Astrocyte (in vitro differentiated cells and primary cell): ENCODE measurements around the gene DQX1. TPM values are rescaled to one million over a fixed set of nuclear protein-coding genes. Genes with fewer than 3 reads are reported as not detected.

Experiments used
- DNase-seq: peaks from one replicate; pipeline ENCODE4 v3.0.0-alpha.2; 2010; ENCODE audit warnings: low read depth
- FAIRE-seq: peaks from 2 replicates; lab custom pipeline; 2011; peaks lifted over from hg19 to GRCh38; lab: Jason Lieb, UNC
- H2AFZ ChIP-seq: 2 replicates; pipeline ENCODE4 v1.6.0; 2012; ENCODE audit warnings: low read depth, low read length, inconsistent platforms
- H3K27ac ChIP-seq: 2 replicates; pipeline ENCODE4 v1.5.1; 2011; ENCODE audit warnings: low read depth, low read length, inconsistent platforms
- H3K27me3 ChIP-seq: 2 replicates; pipeline ENCODE4 v1.6.0; 2011; ENCODE audit warnings: low read length, inconsistent platforms; ENCODE audit not compliant: insufficient read depth
- H3K36me3 ChIP-seq: 2 replicates; pipeline ENCODE4 v1.5.1; 2011; ENCODE audit warnings: low read length, inconsistent platforms; ENCODE audit not compliant: insufficient read depth
- H3K4me1 ChIP-seq: 2 replicates; pipeline ENCODE4 v1.5.1; 2011; ENCODE audit warnings: low read length, inconsistent platforms; ENCODE audit not compliant: insufficient read depth
- H3K4me2 ChIP-seq: 2 replicates; pipeline ENCODE4 v1.6.0; 2012; ENCODE audit warnings: low read length, inconsistent platforms
- H3K4me3 ChIP-seq: 2 replicates; pipeline ENCODE4 v1.5.1; 2011; ENCODE audit warnings: low read depth, mild to moderate bottlenecking, low read length, inconsistent platforms; ENCODE audit not compliant: insufficient read depth
- H3K79me2 ChIP-seq: 2 replicates; pipeline ENCODE4 v1.6.0; 2012; ENCODE audit warnings: mild to moderate bottlenecking, low read length, inconsistent platforms; ENCODE audit not compliant: insufficient read depth
- H3K9ac ChIP-seq: 2 replicates; pipeline ENCODE4 v1.6.0; 2012; ENCODE audit warnings: mild to moderate bottlenecking, low read length, inconsistent platforms
- H3K9me3 ChIP-seq: 2 replicates; pipeline ENCODE4 v1.5.1; 2012; ENCODE audit warnings: low read depth, mild to moderate bottlenecking, low read length, inconsistent platforms; ENCODE audit not compliant: insufficient read depth
- H4K20me1 ChIP-seq: 2 replicates; pipeline ENCODE4 v1.6.0; 2012; ENCODE audit warnings: low read length, inconsistent platforms; ENCODE audit not compliant: insufficient read depth
- H3K27ac Mint-ChIP-seq: one replicate; pipeline ENCODE4 v1.8.0; 2021; ENCODE audit warnings: mild to moderate bottlenecking, mixed read lengths; ENCODE audit not compliant: unreplicated experiment
- H3K27me3 Mint-ChIP-seq: one replicate; pipeline ENCODE4 v1.8.0; 2021; ENCODE audit warnings: low read depth, mixed read lengths; ENCODE audit not compliant: unreplicated experiment
- H3K36me3 Mint-ChIP-seq: one replicate; pipeline ENCODE4 v1.8.0; 2021; ENCODE audit warnings: low read depth, mixed read lengths; ENCODE audit not compliant: unreplicated experiment
- H3K4me1 Mint-ChIP-seq: one replicate; pipeline ENCODE4 v1.8.0; 2021; ENCODE audit warnings: low read depth, mixed read lengths; ENCODE audit not compliant: unreplicated experiment
- H3K4me3 Mint-ChIP-seq: one replicate; pipeline ENCODE4 v1.8.0; 2021; ENCODE audit warnings: mild to moderate bottlenecking, moderate library complexity, mixed read lengths; ENCODE audit not compliant: unreplicated experiment
- H3K9me3 Mint-ChIP-seq: one replicate; pipeline ENCODE4 v1.8.0; 2021; ENCODE audit warnings: mild to moderate bottlenecking, mixed read lengths; ENCODE audit not compliant: unreplicated experiment
- EZH2 ChIP-seq: IDR thresholded peaks from 2 replicates; pipeline ENCODE4 v1.6.1; 2012; ENCODE audit warnings: mild to moderate bottlenecking, low read length, inconsistent platforms; ENCODE audit not compliant: insufficient read depth
- total RNA-seq: library from RNA; stranded (reverse); gene quantifications from 2 replicates; pipeline ENCODE4 v1.2.1, GENCODE V29; 2021
- TF ChIP-seq, protein P1 (sequence below): IDR thresholded peaks from 2 replicates; pipeline ENCODE4 v1.5.1; 2011; ENCODE audit warnings: low read depth, mild to moderate bottlenecking, inconsistent platforms, low read length, moderate library complexity; ENCODE audit not compliant: insufficient read depth

DQX1 gene
- total RNA-seq, 1 donor from 2014 or later, result 0.73 TPM

DNA sequence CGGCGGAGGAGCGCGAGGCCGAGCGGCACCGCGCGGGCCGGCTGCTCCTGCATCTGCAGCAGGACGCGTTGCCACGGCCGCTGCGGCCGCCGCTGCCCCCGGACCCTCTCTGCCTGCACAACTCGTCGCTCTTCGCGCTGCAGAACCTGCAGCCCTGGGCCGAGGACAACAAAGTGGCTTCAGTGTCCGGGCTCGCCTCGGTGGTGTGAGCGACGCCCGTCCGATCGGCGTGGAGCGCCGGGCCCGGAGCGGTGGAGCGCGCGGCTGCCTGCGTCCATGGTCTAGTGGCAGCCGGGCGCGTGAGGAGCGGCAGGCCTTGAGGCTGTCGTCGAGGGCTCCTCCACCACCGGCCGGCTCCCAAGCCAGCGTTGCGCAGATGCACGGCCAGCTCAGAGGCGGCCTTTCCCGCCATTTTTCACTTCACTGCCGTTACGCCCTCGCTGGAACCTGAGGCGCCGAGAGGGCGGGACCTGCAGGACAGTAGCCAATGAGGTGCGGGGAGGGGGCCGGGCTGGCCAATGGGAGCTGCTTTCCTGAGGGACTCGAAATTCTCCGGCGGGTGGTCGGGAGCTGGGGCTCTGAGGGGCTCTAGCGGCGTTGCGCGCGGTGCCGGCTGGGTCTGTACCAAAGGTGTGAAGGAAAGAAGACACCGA is 9.9 kb downstream of the DQX1 start:
- no peak for FAIRE-seq
- H3K36me3 ChIP-seq, result no peaks in the 10 kb centered on the region
- peak overlapping the region; percentile 51 for H3K4me2 ChIP-seq
- no peak overlapping the region for H3K4me3 ChIP-seq
- DNase-seq, result no peak
- H3K27me3 ChIP-seq, result peaks cover 91% of the 10 kb centered on the region
- peak overlapping the region; percentile 63 for H2AFZ ChIP-seq
- no peaks in the 10 kb centered on the region for H3K36me3 Mint-ChIP-seq
- no peak overlapping the region for H3K9ac ChIP-seq
- H3K9me3 Mint-ChIP-seq, result peaks cover 8% of the 10 kb centered on the region
- H3K9me3 ChIP-seq, result no peaks in the 10 kb centered on the region
- no peaks in the 10 kb centered on the region for H3K4me1 Mint-ChIP-seq
- no peak overlapping the region for H3K27ac Mint-ChIP-seq
- peaks cover 10% of the 10 kb centered on the region for H3K4me1 ChIP-seq
- H3K4me3 Mint-ChIP-seq, result no peak overlapping the region
- no peaks in the 10 kb centered on the region for H3K79me2 ChIP-seq
- peaks cover 76% of the 10 kb centered on the region for H3K27me3 Mint-ChIP-seq
- no peak overlapping the region for H3K27ac ChIP-seq
- TF ChIP-seq, protein P1, sequence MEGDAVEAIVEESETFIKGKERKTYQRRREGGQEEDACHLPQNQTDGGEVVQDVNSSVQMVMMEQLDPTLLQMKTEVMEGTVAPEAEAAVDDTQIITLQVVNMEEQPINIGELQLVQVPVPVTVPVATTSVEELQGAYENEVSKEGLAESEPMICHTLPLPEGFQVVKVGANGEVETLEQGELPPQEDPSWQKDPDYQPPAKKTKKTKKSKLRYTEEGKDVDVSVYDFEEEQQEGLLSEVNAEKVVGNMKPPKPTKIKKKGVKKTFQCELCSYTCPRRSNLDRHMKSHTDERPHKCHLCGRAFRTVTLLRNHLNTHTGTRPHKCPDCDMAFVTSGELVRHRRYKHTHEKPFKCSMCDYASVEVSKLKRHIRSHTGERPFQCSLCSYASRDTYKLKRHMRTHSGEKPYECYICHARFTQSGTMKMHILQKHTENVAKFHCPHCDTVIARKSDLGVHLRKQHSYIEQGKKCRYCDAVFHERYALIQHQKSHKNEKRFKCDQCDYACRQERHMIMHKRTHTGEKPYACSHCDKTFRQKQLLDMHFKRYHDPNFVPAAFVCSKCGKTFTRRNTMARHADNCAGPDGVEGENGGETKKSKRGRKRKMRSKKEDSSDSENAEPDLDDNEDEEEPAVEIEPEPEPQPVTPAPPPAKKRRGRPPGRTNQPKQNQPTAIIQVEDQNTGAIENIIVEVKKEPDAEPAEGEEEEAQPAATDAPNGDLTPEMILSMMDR, result no peak
- TF ChIP-seq EZH2, result peak; percentile 82
- H4K20me1 ChIP-seq, result peaks cover 6% of the 10 kb centered on the region

DNA sequence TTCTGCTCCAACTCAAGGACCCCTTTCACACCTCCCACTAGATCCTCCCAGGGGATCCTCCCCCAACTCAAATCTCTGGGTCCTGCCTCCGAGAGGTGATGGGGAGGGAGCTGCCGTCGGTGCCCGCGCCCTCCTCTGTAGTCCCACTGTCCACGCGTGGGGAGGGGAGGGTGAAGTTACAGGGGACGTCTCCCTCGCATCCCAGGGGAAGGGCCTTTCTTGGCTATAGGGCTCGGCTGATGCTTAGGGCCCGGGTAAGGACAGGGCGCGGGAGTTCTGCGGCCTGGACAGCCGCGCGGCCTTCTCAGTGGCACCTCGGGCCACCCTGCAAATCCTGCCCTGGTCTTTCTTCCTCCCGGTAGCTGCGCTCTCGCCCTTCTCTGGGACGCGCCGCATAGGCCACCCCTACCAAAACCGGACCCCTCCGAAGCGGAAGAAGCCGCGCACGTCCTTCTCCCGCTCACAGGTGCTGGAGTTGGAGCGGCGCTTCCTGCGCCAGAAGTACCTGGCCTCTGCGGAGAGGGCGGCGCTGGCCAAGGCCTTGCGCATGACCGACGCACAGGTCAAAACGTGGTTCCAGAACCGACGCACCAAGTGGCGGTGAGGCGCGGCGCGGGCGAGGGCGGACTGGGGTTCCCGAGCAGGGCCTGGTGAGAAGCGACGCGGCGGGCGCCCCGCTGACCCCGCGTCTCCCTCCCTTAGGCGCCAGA is 10.6 kb downstream of the DQX1 start:
- H3K4me2 ChIP-seq, result peak overlapping the region; percentile 51

More for the DNA sequence above, 10.6 kb downstream of the DQX1 start:
- Histone ChIP-seq H3K9me3 (no peaks in the 10 kb centered on the region), H3K27ac (no peak overlapping the region), H3K9ac (no peak overlapping the region), H3K36me3 (no peaks in the 10 kb centered on the region), H3K4me1 (peaks cover 11% of the 10 kb centered on the region), H3K4me3 (no peak overlapping the region), H4K20me1 (peaks cover 6% of the 10 kb centered on the region), H3K79me2 (no peaks in the 10 kb centered on the region), H3K27me3 (peaks cover 91% of the 10 kb centered on the region), H2AFZ (peak overlapping the region; percentile 63)
- H3K36me3 Mint-ChIP-seq, result no peaks in the 10 kb centered on the region
- FAIRE-seq, result no peak
- H3K9me3 Mint-ChIP-seq, result peaks cover 8% of the 10 kb centered on the region
- H3K4me3 Mint-ChIP-seq, result no peak overlapping the region
- H3K4me1 Mint-ChIP-seq, result no peaks in the 10 kb centered on the region
- H3K27ac Mint-ChIP-seq, result no peak overlapping the region
- TF ChIP-seq, protein P1, result no peak
- TF ChIP-seq EZH2, result peak; percentile 96
- peaks cover 80% of the 10 kb centered on the region for H3K27me3 Mint-ChIP-seq
- DNase-seq, result no peak
